GM12873 (cell line): Measurements from ENCODE around the gene MOB2.

Source experiments
- TF ChIP-seq, protein P1 (sequence below): IDR thresholded peaks from 2 replicates; pipeline ENCODE4 v1.5.1; 2012; ENCODE audit warnings: low read depth, mild to moderate bottlenecking, moderate library complexity, low read length, control low read depth; ENCODE audit not compliant: insufficient read depth; ENCODE audit errors: missing control alignments

Gene MOB2

DNA sequence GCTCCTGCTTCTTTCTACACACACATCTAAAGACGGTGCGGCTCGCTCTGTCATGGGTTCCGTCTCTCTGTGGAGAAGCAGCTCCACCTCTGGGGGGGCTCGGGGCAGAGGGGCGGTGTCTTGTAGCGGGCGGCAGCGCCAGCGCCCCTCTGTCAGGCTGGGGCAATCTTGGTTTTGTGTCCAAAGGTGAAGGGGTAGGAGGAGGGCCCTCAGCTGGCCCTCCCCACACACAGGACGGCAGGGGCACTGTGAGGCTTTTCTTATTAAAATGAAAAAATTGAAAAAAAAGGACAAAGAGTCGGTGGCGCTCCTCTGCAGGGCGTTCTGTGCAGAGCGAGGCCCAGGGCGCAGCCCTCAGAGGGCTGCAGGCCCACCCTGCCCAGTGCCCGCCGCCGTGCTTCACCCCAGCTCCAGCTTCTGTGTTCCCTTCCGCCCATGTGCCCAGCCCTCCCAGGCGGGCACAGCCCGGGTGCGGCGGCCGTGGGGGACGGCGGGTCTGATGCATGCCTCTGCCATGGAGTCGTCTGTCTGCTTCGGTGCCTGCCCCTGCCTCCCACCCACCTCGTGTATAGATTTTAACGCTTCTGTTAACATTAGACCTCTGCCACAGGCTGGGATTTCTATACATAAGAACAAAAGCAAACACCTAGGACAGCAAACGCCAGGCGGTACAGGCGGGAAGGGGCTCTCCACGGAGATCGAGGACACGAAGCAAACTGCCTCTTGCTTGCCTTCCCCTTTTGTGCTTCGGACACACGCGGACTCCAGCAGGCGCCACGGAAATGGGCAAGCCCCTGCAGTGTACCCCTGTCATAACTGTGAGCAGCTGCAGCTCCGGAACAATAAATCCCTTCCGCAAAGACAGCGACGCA lies 24.5 kb downstream of the MOB2 start:
- TF ChIP-seq, protein P1, sequence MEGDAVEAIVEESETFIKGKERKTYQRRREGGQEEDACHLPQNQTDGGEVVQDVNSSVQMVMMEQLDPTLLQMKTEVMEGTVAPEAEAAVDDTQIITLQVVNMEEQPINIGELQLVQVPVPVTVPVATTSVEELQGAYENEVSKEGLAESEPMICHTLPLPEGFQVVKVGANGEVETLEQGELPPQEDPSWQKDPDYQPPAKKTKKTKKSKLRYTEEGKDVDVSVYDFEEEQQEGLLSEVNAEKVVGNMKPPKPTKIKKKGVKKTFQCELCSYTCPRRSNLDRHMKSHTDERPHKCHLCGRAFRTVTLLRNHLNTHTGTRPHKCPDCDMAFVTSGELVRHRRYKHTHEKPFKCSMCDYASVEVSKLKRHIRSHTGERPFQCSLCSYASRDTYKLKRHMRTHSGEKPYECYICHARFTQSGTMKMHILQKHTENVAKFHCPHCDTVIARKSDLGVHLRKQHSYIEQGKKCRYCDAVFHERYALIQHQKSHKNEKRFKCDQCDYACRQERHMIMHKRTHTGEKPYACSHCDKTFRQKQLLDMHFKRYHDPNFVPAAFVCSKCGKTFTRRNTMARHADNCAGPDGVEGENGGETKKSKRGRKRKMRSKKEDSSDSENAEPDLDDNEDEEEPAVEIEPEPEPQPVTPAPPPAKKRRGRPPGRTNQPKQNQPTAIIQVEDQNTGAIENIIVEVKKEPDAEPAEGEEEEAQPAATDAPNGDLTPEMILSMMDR = no peak

DNA sequence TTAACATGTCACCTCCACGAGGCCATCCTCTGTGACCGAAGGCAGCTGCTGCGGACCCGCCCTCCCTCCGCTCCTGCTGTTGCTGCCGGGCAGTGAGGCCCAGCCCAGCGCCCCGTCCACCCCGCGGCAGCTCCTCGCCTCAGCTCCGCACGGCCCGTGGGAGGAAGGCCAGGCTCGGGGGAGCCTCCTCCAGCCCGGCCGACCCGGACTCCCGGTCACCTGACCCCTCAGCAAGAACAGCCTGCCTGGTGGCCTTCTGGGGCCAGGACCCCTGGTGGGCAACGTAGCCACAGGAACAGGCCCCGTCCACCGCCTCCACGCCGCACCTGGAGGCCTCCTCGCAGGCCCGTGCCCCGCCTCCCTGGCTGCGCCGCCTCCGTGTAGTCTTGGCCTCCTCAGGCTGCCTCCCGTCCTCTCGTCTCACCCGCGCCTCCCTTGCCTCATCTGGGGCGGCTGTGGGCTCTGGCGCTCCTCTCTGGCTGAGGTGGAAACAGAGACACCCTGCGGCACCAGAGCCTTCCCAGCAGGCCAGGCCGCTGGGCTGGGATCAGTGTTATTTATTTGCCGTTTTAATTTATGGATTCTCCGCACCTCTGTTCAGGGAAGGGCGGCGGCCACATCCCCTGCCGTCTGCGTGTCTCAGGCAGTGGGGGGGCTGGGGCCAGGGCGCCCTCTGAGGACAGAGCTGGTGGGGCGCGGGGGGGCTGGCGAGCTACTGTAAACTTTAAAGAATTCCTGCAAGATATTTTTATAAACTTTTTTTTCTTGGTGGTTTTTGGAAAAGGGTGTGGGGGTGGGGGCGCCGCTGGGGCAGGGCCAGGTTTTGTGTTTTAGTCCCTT lies 25.4 kb downstream of the MOB2 start:
- TF ChIP-seq, protein P1 = no peak

DNA sequence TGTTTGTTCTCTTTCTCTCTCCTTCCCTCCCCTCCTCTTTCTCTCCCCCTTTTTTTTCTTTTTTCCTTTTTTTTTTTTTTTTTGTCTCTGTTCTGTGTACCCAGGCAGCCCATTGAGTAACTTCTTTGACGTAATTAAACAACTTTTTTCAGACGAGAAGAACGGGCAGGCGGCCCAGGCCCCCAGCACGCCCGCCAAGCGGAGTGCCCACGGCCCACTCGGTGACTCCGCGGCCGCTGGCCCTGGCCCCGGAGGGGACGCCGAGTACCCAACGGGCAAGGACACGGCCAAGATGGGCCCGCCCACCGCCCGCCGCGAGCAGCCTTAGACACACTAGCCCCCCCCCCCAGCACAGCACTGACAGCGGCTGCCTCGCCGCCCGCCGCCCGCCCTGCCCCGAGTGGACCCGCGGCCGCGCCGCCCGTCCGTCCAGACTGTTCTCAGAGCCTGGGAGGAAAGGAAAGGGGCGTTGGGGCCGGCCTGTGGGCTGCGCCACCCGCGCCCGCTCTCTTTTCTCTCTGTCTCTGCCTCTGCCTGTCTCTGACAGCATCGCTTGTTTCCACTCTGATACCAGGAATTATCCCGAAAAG lies 26.1 kb downstream of the MOB2 start:
- TF ChIP-seq, protein P1 = no peak

- TF ChIP-seq, protein P1 = no peak
These were observed 26.7 kb downstream of the MOB2 start for GRCh38 chr11:1459764-1460395.

DNA sequence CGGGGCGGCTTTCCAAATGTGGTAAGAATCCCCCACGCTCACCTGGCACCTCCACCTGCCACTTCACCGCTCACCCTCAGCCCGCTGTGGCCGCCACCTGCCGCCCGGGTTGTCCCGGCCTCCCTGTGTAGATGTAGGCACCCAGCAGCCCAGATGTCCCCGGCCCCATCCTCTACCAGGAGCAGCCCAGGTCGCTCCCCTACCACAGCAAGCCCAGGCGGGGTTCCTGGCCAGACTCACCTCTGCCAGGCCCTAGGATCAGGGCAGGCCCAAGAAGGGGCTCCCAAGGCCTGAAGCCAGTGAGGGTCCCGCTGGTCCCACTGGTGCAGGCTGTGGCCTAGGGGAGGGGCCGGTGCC lies 27.4 kb downstream of the MOB2 start:
- TF ChIP-seq, protein P1 = no peak

- TF ChIP-seq, protein P1 = no peak
These were observed 28.0 kb downstream of the MOB2 start for GRCh38 chr11:1458340-1459218.
